Endothelial cell of umbilical vein (primary cell): ENCODE measurements around the gene SLC2A6.

Experiments used
- CTCF ChIP-seq, 2 donors: IDR thresholded peaks; 1 replicate in 1 of 2; 2 replicates in 1 of 2; pipeline ENCODE4 v1.5.1; 2011; ENCODE audit warnings: low read length in 2 of 2, mild to moderate bottlenecking in 2 of 2, moderate library complexity in 2 of 2, control low read depth in 1 of 2, inconsistent platforms in 1 of 2, low read depth in 1 of 2; ENCODE audit not compliant: insufficient read depth in 1 of 2; ENCODE audit errors: extremely low read depth in 1 of 2
- EZH2 ChIP-seq: IDR thresholded peaks from 2 replicates; pipeline ENCODE4 v1.6.1; 2012; ENCODE audit warnings: borderline replicate concordance, low read depth, mild to moderate bottlenecking, moderate library complexity, low read length, inconsistent platforms; ENCODE audit not compliant: severe bottlenecking
- GATA2 ChIP-seq: IDR thresholded peaks from 2 replicates; pipeline ENCODE4 v1.7.0; 2011; ENCODE audit warnings: low read depth, mild to moderate bottlenecking, moderate library complexity, mixed read lengths, low read length; ENCODE audit not compliant: insufficient read length, insufficient read depth
- JUN ChIP-seq: IDR thresholded peaks from 2 replicates; pipeline ENCODE4 v1.6.1; 2011; ENCODE audit warnings: borderline replicate concordance, low read depth; ENCODE audit not compliant: insufficient read length, insufficient read depth
- MAX ChIP-seq: IDR thresholded peaks from 2 replicates; pipeline ENCODE4 v1.6.1; 2011; ENCODE audit not compliant: insufficient read depth, insufficient read length
- MYC ChIP-seq: IDR thresholded peaks from one replicate; pipeline ENCODE4 v1.6.1; 2011; ENCODE audit warnings: mild to moderate bottlenecking, low read depth, low read length
- POLR2A ChIP-seq: IDR thresholded peaks from 2 replicates; pipeline ENCODE4 v1.6.1; 2012; ENCODE audit warnings: low read depth, mild to moderate bottlenecking, control low read depth, low read length
- POLR2AphosphoS5 ChIP-seq: IDR thresholded peaks from 2 replicates; pipeline ENCODE4 v1.6.1; 2012; ENCODE audit warnings: low read depth, mild to moderate bottlenecking, control low read depth, low read length, moderate library complexity; ENCODE audit not compliant: insufficient read depth

- TF ChIP-seq POLR2A (no peak), CTCF (IDR thresholded peaks at IDR 0.05; ENCODE audit: extremely low read depth in 1 of 2, insufficient read depth in 1 of 2, low read depth in 1 of 2, low read length in 2 of 2) (no peak), EZH2 (no peak), POLR2AphosphoS5 (no peak), MAX (no peak), MYC (no peak), GATA2 (no peak), JUN (no peak)
Observed at GRCh38 chr9:133499892-133500270, 21.0 kb upstream of the SLC2A6 start.
